Small intestine (tissue), 7 donors: ENCODE measurements around the gene HOXA4. TPM values are rescaled to one million over a fixed set of nuclear protein-coding genes. Genes with fewer than 3 reads are reported as not detected.

Source experiments
- DNase-seq, 2 donors: peaks; one replicate each; pipeline versions ENCODE4 v3.0.0 to v3.0.0-alpha.2; 2013
- FAIRE-seq: peaks from 2 replicates; lab custom pipeline; 2012; peaks lifted over from hg19 to GRCh38; lab: Jason Lieb, UNC
- H3K27ac ChIP-seq, 3 donors: one replicate each; pipeline ENCODE4 v1.5.1; 2013; ENCODE audit warnings: low read length in 2 of 3, mild to moderate bottlenecking in 2 of 3, control low read depth in 1 of 3, inconsistent platforms in 1 of 3, low read depth in 1 of 3, moderate library complexity in 1 of 3
- H3K27me3 ChIP-seq, 3 donors: one replicate each; pipeline ENCODE4 v1.6.1; 2013; ENCODE audit warnings: low read length in 3 of 3, inconsistent platforms in 1 of 3; ENCODE audit not compliant: control insufficient read depth in 3 of 3, insufficient read depth in 3 of 3
- H3K36me3 ChIP-seq, 3 donors: one replicate each; pipeline ENCODE4 v1.6.1; 2013; ENCODE audit warnings: low read length in 3 of 3, inconsistent platforms in 1 of 3, low read depth in 1 of 3, mild to moderate bottlenecking in 1 of 3, moderate library complexity in 1 of 3; ENCODE audit not compliant: control insufficient read depth in 3 of 3, insufficient read depth in 2 of 3
- H3K4me1 ChIP-seq, 3 donors: one replicate each; pipeline ENCODE4 v1.6.1; 2013; ENCODE audit warnings: low read length in 2 of 3, inconsistent platforms in 1 of 3, low read depth in 1 of 3, mild to moderate bottlenecking in 1 of 3, moderate library complexity in 1 of 3; ENCODE audit not compliant: control insufficient read depth in 3 of 3, insufficient read depth in 2 of 3
- H3K4me3 ChIP-seq, 3 donors: one replicate each; pipeline ENCODE4 v1.5.1; 2013; ENCODE audit warnings: low read length in 3 of 3, control low read depth in 1 of 3, inconsistent platforms in 1 of 3, low read depth in 1 of 3, mild to moderate bottlenecking in 1 of 3, moderate library complexity in 1 of 3
- H3K9me3 ChIP-seq, 2 donors: one replicate each; pipeline ENCODE4 v1.6.1; 2013; ENCODE audit warnings: low read depth in 1 of 2, low read length in 1 of 2; ENCODE audit not compliant: control insufficient read depth in 2 of 2, insufficient read depth in 1 of 2
- WGBS, 3 donors: extraction: QIAGEN DNeasy Blood & Tissue Kit; methylation state at CpG; one replicate each; pipeline ENCODE4 v1.1.7; 2013; 5-methylcytosine and 5-hydroxymethylcytosine counted together
- polyA plus RNA-seq, 4 donors: library from polyadenylated mRNA; stranded (reverse) in 3 of 4; unstranded in 1 of 4; fragments of 200-250 nt in 3 of 4; fragments of 120-200 nt in 1 of 4; gene quantifications; one replicate each; pipeline versions ENCODE4 v1.2.1 to v1.2.3, GENCODE V29; 2013
- donor health status: healthy with polysubstance abuse.
- donor health status: control.
- donor health status: control.
- donor health status: Bipolar disorder and iron deficiency.
- donor health status: healthy.

HOXA4 gene
- polyA plus RNA-seq, 4 donors: 2.4 to 15.3 (median 7.9) TPM; not detected in 1

DNA sequence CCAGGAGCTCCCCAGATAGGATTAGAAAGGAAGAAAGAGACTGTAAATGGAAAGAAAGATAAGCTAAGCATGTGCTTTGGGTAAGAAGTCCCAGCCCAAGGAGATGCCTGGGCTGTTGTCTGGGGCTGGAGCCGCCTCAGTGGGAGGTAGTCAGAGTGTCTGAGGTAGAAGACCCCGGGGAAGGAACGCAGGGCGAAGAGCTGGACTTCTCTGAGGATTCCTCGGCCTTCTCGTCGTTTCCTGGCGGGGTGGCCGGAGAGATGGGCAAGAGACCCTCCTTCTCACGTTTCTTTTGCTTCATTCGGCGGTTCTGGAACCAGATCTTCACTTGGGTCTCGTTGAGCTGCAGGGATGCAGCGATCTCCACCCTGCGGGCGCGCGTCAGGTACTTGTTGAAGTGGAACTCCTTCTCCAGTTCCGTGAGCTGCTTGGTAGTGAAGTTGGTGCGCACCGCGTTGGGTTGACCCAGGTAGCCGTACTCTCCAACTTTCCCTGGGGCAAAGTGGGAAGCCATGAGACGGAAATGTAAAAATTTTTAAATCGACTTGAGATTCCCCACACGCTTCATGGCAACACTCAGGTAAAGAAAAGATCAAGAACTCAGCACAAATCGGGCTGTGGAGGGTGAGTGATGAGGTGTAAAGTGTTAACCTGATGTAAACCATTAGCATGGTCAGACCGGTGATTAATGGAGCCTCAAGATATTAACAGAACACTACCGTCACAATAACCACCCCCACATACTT lies 36.1 kb downstream of the HOXA4 start:
- FAIRE-seq (no peak), DNase-seq (peak in 1 of 2 donors; percentile 1)
- H3K4me3 ChIP-seq: no peak overlapping the region
- peaks cover 7 to 81% (median 8%) of the 10 kb centered on the region in 3 donors for H3K27me3 ChIP-seq
- H3K27ac ChIP-seq: no peak overlapping the region
- peaks cover 0 to 10% (median 2%) of the 10 kb centered on the region in 3 donors for H3K4me1 ChIP-seq
- no peaks in the 10 kb centered on the region for H3K9me3 ChIP-seq
- peaks cover 0 to 8% (median 0%) of the 10 kb centered on the region in 3 donors for H3K36me3 ChIP-seq
- WGBS, 3 donors: 66 to 77% (median 71%) methylated on average over 29 of the region's 29 CpGs

DNA sequence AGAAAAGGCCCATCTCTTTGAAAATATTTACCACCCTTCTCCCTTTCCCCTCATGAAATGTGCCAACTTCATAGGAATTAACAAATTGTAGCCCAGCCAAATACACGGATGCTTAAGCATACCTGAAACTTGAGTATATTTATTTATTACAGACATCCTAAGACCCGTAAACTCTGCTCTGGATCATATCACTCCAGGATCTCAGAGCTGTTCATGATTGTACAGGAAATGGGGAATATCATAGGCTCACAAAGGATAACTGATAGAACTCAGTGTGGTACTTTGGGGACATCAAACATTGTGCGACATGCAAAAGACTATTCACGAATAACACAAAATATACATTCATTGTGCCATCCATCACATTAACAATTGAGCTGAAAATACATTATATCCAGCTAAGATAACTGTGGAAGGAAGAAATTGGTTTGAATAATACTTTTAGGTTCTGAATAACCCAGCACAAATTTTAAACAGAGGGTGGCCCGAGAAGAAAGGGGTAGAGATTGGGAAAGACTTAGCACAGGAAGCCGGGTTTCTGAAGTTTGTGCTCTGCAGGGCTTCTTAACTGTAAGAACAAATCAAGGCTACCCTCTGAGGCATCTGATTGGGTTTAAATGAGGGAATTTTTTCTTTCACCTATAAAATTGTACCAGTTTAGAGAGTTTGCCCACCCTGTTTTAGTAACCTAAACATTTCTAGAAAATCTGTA lies 37.2 kb downstream of the HOXA4 start:
- WGBS, 3 donors: 70 to 74% (median 73%) methylated on average over 6 of the region's 6 CpGs
- Histone ChIP-seq H3K9me3 (peaks cover 0 to 2% of the 10 kb centered on the region in 2 donors), H3K27me3 (peaks cover 8 to 80% (median 9%) of the 10 kb centered on the region in 3 donors), H3K4me3 (no peak overlapping the region), H3K36me3 (peaks cover 0 to 1% (median 0%) of the 10 kb centered on the region in 3 donors), H3K27ac (no peak overlapping the region), H3K4me1 (peaks cover 0 to 6% (median 0%) of the 10 kb centered on the region in 3 donors)
- DNase-seq (peak in 1 of 2 donors; percentile 0), FAIRE-seq (no peak)

DNA sequence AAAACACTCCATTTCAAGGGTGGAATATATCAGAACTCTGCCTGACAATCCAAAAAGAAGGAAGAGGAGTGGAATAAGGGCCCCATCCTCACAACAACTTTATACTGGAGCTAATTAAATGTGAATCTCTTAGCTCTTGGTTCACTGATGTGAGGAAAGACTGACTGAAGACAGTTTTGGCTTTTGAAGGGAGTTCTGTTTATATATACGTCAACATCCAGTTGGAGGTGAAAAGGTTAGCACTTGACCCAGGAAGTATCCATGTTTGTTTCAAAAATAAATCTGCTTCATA lies 37.8 kb downstream of the HOXA4 start:
- Histone ChIP-seq H3K4me1 (peaks cover 0 to 5% (median 0%) of the 10 kb centered on the region in 3 donors), H3K36me3 (no peaks in the 10 kb centered on the region), H3K27ac (no peak overlapping the region), H3K9me3 (peaks cover 0 to 6% of the 10 kb centered on the region in 2 donors), H3K27me3 (peaks cover 8 to 80% (median 11%) of the 10 kb centered on the region in 3 donors), H3K4me3 (no peak overlapping the region)
- DNase-seq (no peak), FAIRE-seq (no peak)
- 64 to 77% (median 76%) methylated on average over 1 of the region's 1 CpG for WGBS, 3 donors

DNA sequence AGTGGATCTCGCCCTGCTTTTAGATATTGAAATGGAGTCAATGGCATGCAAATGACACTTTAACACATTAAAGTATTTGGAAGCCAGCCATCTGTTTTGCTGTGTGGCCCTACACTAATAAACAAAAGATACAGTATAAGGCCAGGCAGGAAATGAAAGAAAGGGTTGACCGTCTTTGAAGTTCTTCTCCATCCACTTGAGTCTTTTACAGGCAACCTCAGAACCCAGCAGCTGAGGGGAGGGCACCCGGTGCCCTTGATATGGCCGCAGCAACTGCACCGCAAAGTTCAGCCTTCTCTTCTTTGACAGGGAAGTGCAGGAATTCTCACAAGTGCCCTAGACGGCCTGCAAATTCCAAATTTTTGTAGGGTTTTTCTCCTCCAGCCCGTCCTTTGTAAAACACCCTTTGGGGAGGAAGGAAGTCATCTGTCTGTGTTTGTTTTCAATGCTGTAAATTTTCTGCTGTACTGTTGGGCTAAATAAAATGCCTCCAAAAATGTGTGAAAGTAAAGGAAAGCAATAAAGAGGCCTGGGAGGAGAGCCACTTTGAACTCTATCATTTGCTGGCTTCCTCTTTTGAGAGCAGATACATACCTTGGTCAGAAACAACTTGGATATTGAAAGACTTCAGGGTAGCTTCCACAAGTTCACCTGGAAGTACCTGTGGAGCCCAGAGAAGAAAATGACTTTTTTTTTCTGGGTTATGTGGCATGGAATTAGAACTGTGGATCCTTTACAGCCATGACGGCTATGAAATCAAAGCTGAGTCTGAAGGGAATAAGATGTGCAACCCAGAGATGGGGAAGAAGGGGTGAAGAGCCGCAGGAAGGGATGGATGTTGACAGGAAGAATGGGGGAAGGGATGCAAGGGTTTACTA lies 38.4 kb downstream of the HOXA4 start:
- FAIRE-seq: no peak
- Histone ChIP-seq H3K4me1 (peaks cover 0 to 3% (median 0%) of the 10 kb centered on the region in 3 donors), H3K27ac (no peak overlapping the region), H3K4me3 (no peak overlapping the region), H3K9me3 (peaks cover 0 to 8% of the 10 kb centered on the region in 2 donors), H3K27me3 (peaks cover 8 to 78% (median 10%) of the 10 kb centered on the region in 3 donors), H3K36me3 (no peaks in the 10 kb centered on the region)
- 59 to 71% (median 63%) methylated on average over 9 of the region's 9 CpGs for WGBS, 3 donors
- peak in 1 of 2 donors; percentile 3 for DNase-seq

DNA sequence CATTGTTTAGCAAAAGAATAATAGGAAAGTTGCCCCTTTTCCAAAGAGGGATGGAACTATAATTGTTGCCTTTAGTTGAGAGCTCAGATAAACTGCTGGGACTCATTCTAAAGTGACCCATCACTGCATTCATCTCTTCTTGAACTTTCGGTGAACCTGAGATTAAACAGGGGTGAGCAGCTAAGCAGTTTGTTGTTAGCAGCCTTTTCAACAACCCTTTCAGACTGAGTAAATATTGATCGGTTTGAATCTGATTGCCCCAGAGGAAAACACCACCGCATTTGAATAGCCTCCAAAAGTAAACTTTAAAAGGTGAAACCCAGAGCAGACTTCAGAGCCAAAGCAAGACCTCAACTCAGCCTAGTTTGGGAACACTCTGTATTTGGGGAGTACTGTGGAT lies 39.5 kb downstream of the HOXA4 start:
- FAIRE-seq: no peak

DNA sequence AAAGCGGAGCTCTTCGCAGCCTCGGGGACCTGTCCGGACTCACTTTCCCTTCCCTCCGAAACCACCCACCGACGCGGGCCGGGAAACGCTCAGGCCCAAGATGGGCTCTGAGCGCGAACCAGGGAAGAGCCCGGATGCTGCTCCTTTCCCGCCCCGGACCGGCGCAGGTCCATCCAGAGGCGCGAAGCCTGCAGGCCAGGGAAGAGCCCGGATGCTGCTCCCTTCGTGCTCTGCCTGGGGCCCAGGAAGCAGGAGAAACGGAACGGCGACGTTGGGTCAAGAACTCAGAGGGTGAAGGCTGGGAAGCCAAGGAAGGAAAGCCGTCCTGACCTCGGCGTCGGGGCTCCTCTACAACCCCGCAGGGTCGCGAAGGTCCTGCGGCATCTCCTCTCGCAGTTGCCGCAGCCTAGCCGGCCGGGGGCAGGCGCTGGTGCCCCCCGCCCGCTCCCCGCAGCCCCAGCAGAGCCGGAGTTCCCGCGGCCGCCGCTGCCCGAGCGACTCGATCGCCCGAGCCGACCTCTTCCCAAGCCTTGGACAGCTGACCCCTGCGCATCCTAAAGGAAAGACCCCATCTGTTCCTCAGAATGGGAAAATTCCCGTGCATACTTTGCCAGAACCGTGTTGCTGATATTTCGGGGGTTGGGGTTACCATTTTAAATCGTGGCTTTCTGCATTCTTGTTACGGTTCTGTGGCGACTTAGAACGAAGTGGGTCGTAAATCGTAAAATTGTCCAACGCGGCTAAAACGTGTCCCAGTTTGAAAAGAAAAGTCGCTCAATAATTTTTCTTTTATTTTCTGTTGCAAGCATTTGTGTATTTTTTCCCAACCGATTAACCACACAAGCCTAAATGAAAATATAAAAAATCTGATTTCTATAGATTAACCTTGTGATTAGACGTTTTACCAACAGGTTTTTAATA lies 42.3 kb downstream of the HOXA4 start:
- no peaks in the 10 kb centered on the region for H3K36me3 ChIP-seq
- H3K4me3 ChIP-seq: no peak overlapping the region
- peaks cover 0 to 8% of the 10 kb centered on the region in 2 donors for H3K9me3 ChIP-seq
- peaks cover 0 to 40% (median 11%) of the 10 kb centered on the region in 3 donors for H3K27me3 ChIP-seq
- FAIRE-seq (no peak), DNase-seq (no peak)
- no peak overlapping the region for H3K27ac ChIP-seq
- no peaks in the 10 kb centered on the region for H3K4me1 ChIP-seq
- WGBS, 3 donors: 39 to 66% (median 55%) methylated on average over 57 to 68 of the region's 68 CpGs

More for the DNA sequence above, 39.5 kb downstream of the HOXA4 start:
- H3K4me1 ChIP-seq: no peaks in the 10 kb centered on the region
- H3K27ac ChIP-seq: no peak overlapping the region
- no peaks in the 10 kb centered on the region for H3K36me3 ChIP-seq
- no peak for DNase-seq
- peaks cover 0 to 8% of the 10 kb centered on the region in 2 donors for H3K9me3 ChIP-seq
- no peak overlapping the region for H3K4me3 ChIP-seq
- H3K27me3 ChIP-seq: peaks cover 8 to 68% (median 10%) of the 10 kb centered on the region in 3 donors
- 15 to 29% (median 20%) methylated on average over 3 of the region's 3 CpGs for WGBS, 3 donors

DNA sequence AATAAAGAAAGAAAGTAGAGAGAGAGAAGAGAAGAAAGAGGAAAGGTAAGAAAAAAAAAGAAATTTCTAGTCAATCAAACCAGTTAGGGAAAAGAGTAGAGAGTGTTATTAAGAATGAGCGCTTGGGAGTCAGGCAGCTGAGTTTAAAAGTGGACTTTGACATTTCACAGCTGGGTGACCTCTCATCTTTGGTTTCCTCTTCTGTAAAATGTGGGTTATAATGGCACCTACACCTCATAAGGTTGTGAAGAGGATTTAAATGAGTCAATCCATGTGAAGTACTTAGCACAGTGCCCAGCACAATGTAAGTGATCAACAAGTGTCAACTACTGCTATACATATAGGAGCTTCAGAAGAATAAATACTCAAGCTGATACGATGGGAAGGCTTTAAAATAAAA lies 46.9 kb downstream of the HOXA4 start:
- peaks cover 0 to 2% (median 0%) of the 10 kb centered on the region in 3 donors for H3K4me1 ChIP-seq
- H3K4me3 ChIP-seq: no peak overlapping the region
- peaks cover 0 to 13% (median 3%) of the 10 kb centered on the region in 3 donors for H3K27me3 ChIP-seq
- WGBS, 3 donors: 73 to 84% (median 84%) methylated on average over 2 of the region's 2 CpGs
- no peak for DNase-seq
- peaks cover 0 to 8% of the 10 kb centered on the region in 2 donors for H3K9me3 ChIP-seq
- no peak for FAIRE-seq
- H3K27ac ChIP-seq: no peak overlapping the region
- no peaks in the 10 kb centered on the region for H3K36me3 ChIP-seq
